CD4-positive, CD25-positive, alpha-beta regulatory T cell (primary cell): ENCODE data around the gene P3H3. TPM values are rescaled to one million over a fixed set of nuclear protein-coding genes. Genes with fewer than 3 reads are reported as not detected.
"Not testable (repeated sequence)": the region's sequence is repeated elsewhere in the genome, so short reads cannot be mapped to it uniquely, and the experiment has no call there.

Experiments
- ATAC-seq, 2 donors: fragments of 150-1000 bp; cut with Tn5 transposase; one replicate each; pipeline ENCODE4 v1.10.0; 2021; ENCODE audit warnings: low read depth in 2 of 2, moderate number of reproducible peaks in 2 of 2, moderate library complexity in 1 of 2
- DNase-seq, 3 donors: peaks; one replicate each; pipeline versions ENCODE4 v3.0.0 to v3.0.0-alpha.2; 2012 to 2022; ENCODE audit warnings: mixed read lengths in 1 of 3
- H3K27ac ChIP-seq: one replicate; pipeline ENCODE4 v1.7.0; 2013; ENCODE audit warnings: mild to moderate bottlenecking, low read length; ENCODE audit not compliant: insufficient read depth, poor library complexity, severe bottlenecking
- H3K27me3 ChIP-seq: one replicate; pipeline ENCODE4 v1.7.0; 2013; ENCODE audit warnings: low read length; ENCODE audit not compliant: control insufficient read depth, insufficient read depth
- H3K36me3 ChIP-seq: one replicate; pipeline ENCODE4 v1.7.0; 2013; ENCODE audit warnings: mild to moderate bottlenecking, low read length, moderate library complexity; ENCODE audit not compliant: control insufficient read depth, insufficient read depth
- H3K4me1 ChIP-seq: 2 replicates; pipeline ENCODE4 v1.7.0; 2013; ENCODE audit warnings: mild to moderate bottlenecking, low read length; ENCODE audit not compliant: insufficient read depth, control insufficient read depth, poor library complexity, severe bottlenecking
- H3K4me3 ChIP-seq: one replicate; pipeline ENCODE4 v1.7.0; 2013; ENCODE audit warnings: low read depth, mild to moderate bottlenecking, low read length, moderate library complexity
- H3K9me3 ChIP-seq, 2 experiments: 1 replicate in 1 of 2; 2 replicates in 1 of 2; pipeline ENCODE4 v1.7.0; 2013; ENCODE audit warnings: low read length in 2 of 2, mild to moderate bottlenecking in 1 of 2, moderate library complexity in 1 of 2; ENCODE audit not compliant: control insufficient read depth in 2 of 2
- H3K27ac Mint-ChIP-seq, 3 donors: one replicate each; pipeline ENCODE4 v1.8.0; 2020 to 2022; ENCODE audit warnings: mild to moderate bottlenecking in 3 of 3, mixed read lengths in 3 of 3, moderate library complexity in 2 of 3
- H3K27me3 Mint-ChIP-seq: one replicate; pipeline ENCODE4 v1.8.0; 2022; ENCODE audit warnings: mild to moderate bottlenecking, mixed read lengths
- H3K36me3 Mint-ChIP-seq: one replicate; pipeline ENCODE4 v1.8.0; 2020; ENCODE audit warnings: mixed read lengths
- H3K4me1 Mint-ChIP-seq, 4 donors: one replicate each; pipeline ENCODE4 v1.8.0; 2020 to 2022; ENCODE audit warnings: mixed read lengths in 4 of 4, mild to moderate bottlenecking in 1 of 4
- H3K4me3 Mint-ChIP-seq, 4 donors: one replicate each; pipeline ENCODE4 v1.8.0; 2020 to 2022; ENCODE audit warnings: mild to moderate bottlenecking in 4 of 4, mixed read lengths in 4 of 4, moderate library complexity in 3 of 4
- H3K9me3 Mint-ChIP-seq, 7 donors: one replicate each; pipeline ENCODE4 v1.8.0; 2020 to 2022; ENCODE audit warnings: mixed read lengths in 7 of 7, mild to moderate bottlenecking in 3 of 7, moderate library complexity in 2 of 7
- polyA plus RNA-seq, 4 donors: library from polyadenylated mRNA; unstranded; fragments of 300-500 nt; fragmentation: Illumina TruSeq; gene quantifications; one replicate each; pipeline ENCODE4 v1.2.3, GENCODE V29; 2021
- total RNA-seq: library from RNA; stranded (reverse); gene quantifications from one replicate; pipeline ENCODE4 v1.2.3, GENCODE V29; 2022

Gene P3H3
- total and polyA plus RNA-seq, 5 donors from 2014 or later: 0.64 to 1.4 (median 1.1) TPM; not detected in 1

DNA sequence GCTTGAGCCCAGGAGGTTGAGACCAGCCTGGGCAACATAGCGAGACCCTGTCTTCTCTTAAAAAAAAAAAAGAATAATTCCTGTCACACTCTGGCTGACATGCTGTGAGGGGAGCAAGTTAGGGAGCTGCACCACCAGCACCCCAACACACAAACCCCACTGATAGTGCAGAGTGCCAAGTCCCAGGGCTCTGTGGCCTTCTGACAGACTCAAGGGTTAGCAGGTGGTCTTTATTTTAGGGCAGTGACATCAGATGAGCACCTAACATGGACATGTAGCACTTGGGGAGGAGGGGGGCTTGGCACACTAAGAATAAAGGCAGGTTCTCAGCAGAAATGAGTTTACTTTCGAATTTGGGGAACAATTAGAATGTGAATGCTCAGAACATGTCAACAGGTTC, 30.6 kb downstream of the P3H3 start:
- Mint-ChIP-seq H3K4me3 (no peak overlapping the region), H3K27ac (no peak overlapping the region), H3K9me3 (no peaks in the 10 kb centered on the region), H3K27me3 (no peaks in the 10 kb centered on the region), H3K4me1 (peaks cover 0 to 14% (median 7%) of the 10 kb centered on the region in 4 donors), H3K36me3 (peaks cover 33% of the 10 kb centered on the region)
- Histone ChIP-seq H3K36me3 (peaks cover 78% of the 10 kb centered on the region), H3K27ac (no peak overlapping the region), H3K4me3 (no peak overlapping the region), H3K27me3 (no peaks in the 10 kb centered on the region), H3K4me1 (peaks cover 4% of the 10 kb centered on the region), H3K9me3 (no peaks in the 10 kb centered on the region)
- ATAC-seq (no peak), DNase-seq (no peak)

DNA sequence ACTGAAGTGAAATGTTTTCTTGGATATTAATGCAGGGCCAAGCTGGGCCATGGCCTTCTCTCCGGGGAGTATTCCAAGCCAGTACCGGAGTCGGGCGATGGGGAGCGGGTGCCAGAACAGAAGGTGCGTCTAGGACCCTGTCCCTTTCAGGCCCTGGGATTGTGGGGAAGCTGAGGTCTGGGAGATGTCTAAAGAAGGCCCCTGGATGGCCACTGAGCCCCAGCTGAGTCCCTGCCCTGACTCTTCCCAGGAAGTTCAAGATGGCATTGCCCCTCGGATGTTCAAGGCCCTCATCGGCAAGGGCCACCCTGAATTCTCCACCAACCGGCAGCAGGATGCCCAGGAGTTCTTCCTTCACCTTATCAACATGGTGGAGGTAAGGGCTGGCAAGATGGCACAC, 31.9 kb downstream of the P3H3 start:
- peaks cover 0 to 7% (median under 1%) of the 10 kb centered on the region in 4 donors for H3K4me1 Mint-ChIP-seq
- H3K36me3 Mint-ChIP-seq: peaks cover 31% of the 10 kb centered on the region
- Histone ChIP-seq H3K9me3 (no peaks in the 10 kb centered on the region), H3K4me3 (no peak overlapping the region), H3K4me1 (no peaks in the 10 kb centered on the region), H3K27ac (no peak overlapping the region), H3K36me3 (peaks cover 78% of the 10 kb centered on the region), H3K27me3 (no peaks in the 10 kb centered on the region)
- H3K4me3 Mint-ChIP-seq: no peak overlapping the region
- H3K27me3 Mint-ChIP-seq: no peaks in the 10 kb centered on the region
- no peaks in the 10 kb centered on the region for H3K9me3 Mint-ChIP-seq
- no peak overlapping the region for H3K27ac Mint-ChIP-seq
- ATAC-seq: no peak
- DNase-seq: no peak

DNA sequence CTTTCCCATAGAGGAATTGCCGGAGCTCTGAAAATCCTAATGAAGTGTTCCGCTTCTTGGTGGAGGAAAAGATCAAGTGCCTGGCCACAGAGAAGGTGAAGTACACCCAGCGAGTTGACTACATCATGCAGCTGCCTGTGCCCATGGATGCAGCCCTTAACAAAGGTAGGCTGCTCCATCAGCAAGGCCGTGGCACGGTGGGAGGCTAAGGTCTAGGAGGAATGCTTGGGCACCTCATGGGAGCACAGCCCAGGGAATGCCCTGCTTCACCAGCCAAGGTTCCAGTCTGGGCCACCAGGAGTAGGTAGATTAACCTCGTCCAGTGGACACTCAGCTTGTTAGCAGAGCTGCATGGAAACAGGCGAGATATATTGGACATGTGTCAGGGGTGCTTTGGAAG, 32.7 kb downstream of the P3H3 start:
- DNase-seq: no peak
- H3K4me1 ChIP-seq: no peaks in the 10 kb centered on the region
- no peaks in the 10 kb centered on the region for H3K9me3 ChIP-seq
- no peaks in the 10 kb centered on the region for H3K27me3 ChIP-seq
- H3K27ac Mint-ChIP-seq: no peak overlapping the region
- no peak overlapping the region for H3K27ac ChIP-seq
- peaks cover 31% of the 10 kb centered on the region for H3K36me3 Mint-ChIP-seq
- H3K4me3 Mint-ChIP-seq: peak overlapping the region in 1 of 4 donors; percentile 18
- peaks cover 78% of the 10 kb centered on the region for H3K36me3 ChIP-seq
- H3K4me3 ChIP-seq: no peak overlapping the region
- H3K4me1 Mint-ChIP-seq: peaks cover 0 to 5% (median under 1%) of the 10 kb centered on the region in 4 donors
- no peak for ATAC-seq
- H3K27me3 Mint-ChIP-seq: no peaks in the 10 kb centered on the region
- H3K9me3 Mint-ChIP-seq: no peaks in the 10 kb centered on the region

DNA sequence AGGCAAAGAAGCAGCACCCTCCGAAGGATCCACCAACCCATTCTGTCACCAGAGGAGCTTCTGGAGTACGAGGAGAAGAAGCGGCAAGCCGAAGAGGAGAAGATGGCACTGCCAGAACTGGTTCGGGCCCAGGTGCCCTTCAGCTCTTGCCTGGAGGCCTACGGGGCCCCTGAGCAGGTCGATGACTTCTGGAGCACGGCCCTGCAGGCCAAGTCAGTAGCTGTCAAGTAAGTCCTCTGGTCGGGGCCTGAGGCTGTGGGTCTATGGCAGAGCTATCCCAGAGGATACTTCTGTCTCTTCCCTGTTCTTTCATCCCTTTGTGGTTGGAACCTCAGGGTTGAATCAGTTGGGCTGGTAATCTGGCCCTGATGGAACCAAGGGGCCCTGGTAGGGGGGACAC, 33.2 kb downstream of the P3H3 start:
- Mint-ChIP-seq H3K4me1 (peaks cover 0 to 4% (median 1%) of the 10 kb centered on the region in 4 donors), H3K27ac (no peak overlapping the region)
- DNase-seq: no peak

DNA sequence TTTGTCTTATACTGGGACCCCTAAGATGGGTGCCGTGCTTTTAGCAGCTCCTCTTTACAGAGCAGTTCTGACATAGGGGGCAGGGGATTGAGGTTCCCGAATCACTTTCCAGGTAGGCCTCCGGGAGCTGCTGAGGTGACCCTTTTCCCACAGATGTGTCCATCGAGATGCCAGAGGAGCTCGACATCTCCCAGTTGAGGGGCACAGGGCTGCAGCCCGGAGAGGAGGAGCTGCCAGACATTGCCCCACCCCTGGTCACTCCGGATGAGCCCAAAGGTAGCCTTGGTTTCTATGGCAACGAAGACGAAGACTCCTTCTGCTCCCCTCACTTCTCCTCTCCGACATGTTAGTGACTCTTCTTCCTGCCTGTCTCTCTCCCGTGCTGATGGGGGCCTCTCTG, 34.8 kb downstream of the P3H3 start:
- Mint-ChIP-seq H3K9me3 (no peaks in the 10 kb centered on the region), H3K36me3 (peaks cover 21% of the 10 kb centered on the region), H3K27me3 (no peaks in the 10 kb centered on the region), H3K27ac (no peak overlapping the region), H3K4me1 (peaks cover 0 to 10% (median 2%) of the 10 kb centered on the region in 4 donors), H3K4me3 (no peak overlapping the region)
- Histone ChIP-seq H3K9me3 (no peaks in the 10 kb centered on the region), H3K4me3 (no peak overlapping the region), H3K36me3 (peaks cover 57% of the 10 kb centered on the region), H3K27me3 (no peaks in the 10 kb centered on the region), H3K4me1 (peaks cover 8% of the 10 kb centered on the region), H3K27ac (no peak overlapping the region)
- DNase-seq (no peak), ATAC-seq (no peak)

More for the DNA sequence above, 33.2 kb downstream of the P3H3 start:
- Mint-ChIP-seq H3K9me3 (no peaks in the 10 kb centered on the region), H3K36me3 (peaks cover 30% of the 10 kb centered on the region), H3K27me3 (no peaks in the 10 kb centered on the region), H3K4me3 (no peak overlapping the region)
- Histone ChIP-seq H3K9me3 (no peaks in the 10 kb centered on the region), H3K36me3 (peaks cover 74% of the 10 kb centered on the region), H3K4me3 (no peak overlapping the region), H3K27me3 (no peaks in the 10 kb centered on the region), H3K27ac (no peak overlapping the region), H3K4me1 (no peaks in the 10 kb centered on the region)
- ATAC-seq: no peak

DNA sequence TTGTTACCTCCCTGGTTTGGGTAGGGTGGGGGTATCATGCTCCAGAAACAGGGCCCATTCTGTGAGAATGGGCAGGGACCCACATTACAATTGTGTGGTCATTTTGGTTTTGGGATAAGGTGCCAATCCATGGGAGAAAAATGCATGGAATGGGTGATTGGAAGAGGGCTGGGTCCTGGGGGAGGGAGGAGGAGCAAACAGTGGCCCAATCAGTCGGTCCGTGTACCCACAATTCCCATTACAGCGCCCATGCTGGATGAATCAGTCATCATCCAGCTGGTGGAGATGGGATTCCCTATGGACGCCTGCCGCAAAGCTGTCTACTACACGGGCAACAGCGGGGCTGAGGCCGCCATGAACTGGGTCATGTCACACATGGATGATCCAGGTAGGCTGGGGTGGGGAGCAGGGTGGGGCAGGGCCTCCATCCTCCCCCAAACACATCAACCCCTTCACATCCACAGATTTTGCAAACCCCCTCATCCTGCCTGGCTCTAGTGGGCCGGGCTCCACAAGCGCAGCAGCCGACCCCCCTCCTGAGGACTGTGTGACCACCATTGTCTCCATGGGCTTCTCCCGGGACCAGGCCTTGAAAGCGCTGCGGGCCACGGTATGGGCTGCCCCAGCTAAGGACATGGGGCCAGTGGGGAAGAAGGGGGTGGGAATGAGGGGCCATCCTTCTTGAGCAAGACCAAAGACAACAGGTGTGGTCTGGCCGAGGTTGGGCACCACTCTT, 35.5 kb downstream of the P3H3 start:
- Histone ChIP-seq H3K4me3 (no peak overlapping the region), H3K9me3 (no peaks in the 10 kb centered on the region), H3K27ac (no peak overlapping the region), H3K4me1 (peaks cover 16% of the 10 kb centered on the region), H3K27me3 (no peaks in the 10 kb centered on the region), H3K36me3 (peaks cover 50% of the 10 kb centered on the region)
- Mint-ChIP-seq H3K4me3 (peak overlapping the region in 2 of 4 donors; percentile 56 to 65), H3K36me3 (peaks cover 19% of the 10 kb centered on the region), H3K9me3 (no peaks in the 10 kb centered on the region), H3K27ac (peak overlapping the region in 1 of 3 donors; percentile 52), H3K27me3 (no peaks in the 10 kb centered on the region), H3K4me1 (peaks cover 0 to 17% (median 8%) of the 10 kb centered on the region in 4 donors)
- DNase-seq (no peak), ATAC-seq (no peak)

DNA sequence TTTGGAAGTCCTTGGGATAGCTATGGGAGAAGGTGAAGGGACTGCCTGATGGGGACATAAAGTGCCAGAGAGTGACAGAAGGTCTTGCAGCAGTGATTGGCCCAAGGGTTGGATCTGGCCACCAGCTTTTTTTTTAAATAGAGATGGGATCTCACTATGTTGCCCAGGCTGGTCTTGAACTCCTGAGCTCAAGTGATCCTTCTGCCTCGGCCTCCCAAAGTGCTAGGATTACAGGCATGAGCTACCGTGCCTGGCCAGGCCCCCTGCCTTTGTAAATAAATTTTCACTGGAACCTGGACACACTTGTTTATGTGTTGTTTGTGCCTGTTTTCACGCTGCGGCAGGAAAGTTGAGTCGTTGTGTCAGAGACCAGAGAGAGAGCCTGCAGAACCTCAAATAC, 37.1 kb downstream of the P3H3 start:
- Mint-ChIP-seq H3K36me3 (peaks cover 25% of the 10 kb centered on the region), H3K4me3 (peak overlapping the region; percentile 64 to 95 (median 80)), H3K27ac (peak overlapping the region in 2 of 3 donors; percentile 23 to 83), H3K4me1 (peaks cover 3 to 33% (median 19%) of the 10 kb centered on the region in 4 donors)
- not testable (repeated sequence) for H3K27ac ChIP-seq, ATAC-seq, H3K27me3 ChIP-seq, H3K9me3 ChIP-seq, H3K4me3 ChIP-seq, H3K27me3 Mint-ChIP-seq, H3K9me3 Mint-ChIP-seq, DNase-seq
- peaks cover 44% of the 10 kb centered on the region for H3K36me3 ChIP-seq
- peaks cover 26% of the 10 kb centered on the region for H3K4me1 ChIP-seq
